Loucy (cell line): ENCODE data around the gene AHDC1.
"Not testable (repeated sequence)": the region's sequence is repeated elsewhere in the genome, so short reads cannot be mapped to it uniquely, and the experiment has no call there.

Experiments
- H2AFZ ChIP-seq: fragments of 200-600 bp; sonication (generic); 2 replicates; pipeline ENCODE4 v1.6.0; 2016; ENCODE audit warnings: antibody characterized with exemption, mild to moderate bottlenecking, low read length, moderate library complexity
- H3F3A ChIP-seq: fragments of 200-600 bp; 2 replicates; pipeline ENCODE4 v1.6.0; 2016; ENCODE audit warnings: antibody characterized with exemption, low read depth, mild to moderate bottlenecking
- H3K27me3 ChIP-seq: fragments of 200-600 bp; sonication (generic); 2 replicates; pipeline ENCODE4 v1.6.1; 2014; ENCODE audit warnings: low read length, mild to moderate bottlenecking; ENCODE audit not compliant: insufficient read depth, poor library complexity, severe bottlenecking
- H3K36me3 ChIP-seq: fragments of 200-600 bp; sonication (generic); 2 replicates; pipeline ENCODE4 v1.6.1; 2016; ENCODE audit warnings: low read length; ENCODE audit not compliant: insufficient read depth
- H3K4me1 ChIP-seq: fragments of 200-600 bp; sonication (generic); 2 replicates; pipeline ENCODE4 v1.5.1; 2014; ENCODE audit warnings: low read length, mild to moderate bottlenecking; ENCODE audit not compliant: insufficient read depth, poor library complexity, severe bottlenecking
- H3K4me2 ChIP-seq: fragments of 200-600 bp; sonication (generic); 2 replicates; pipeline ENCODE4 v1.6.0; 2014; ENCODE audit warnings: antibody characterized with exemption, low read length, low read depth, mild to moderate bottlenecking; ENCODE audit not compliant: poor library complexity, severe bottlenecking
- H3K4me3 ChIP-seq: fragments of 200-600 bp; sonication (generic); 2 replicates; pipeline ENCODE4 v1.5.1; 2014; ENCODE audit warnings: low read length, mild to moderate bottlenecking, mixed read lengths; ENCODE audit not compliant: poor library complexity, severe bottlenecking
- H3K79me2 ChIP-seq: fragments of 200-600 bp; sonication (generic); 2 replicates; pipeline ENCODE4 v1.6.1; 2014; ENCODE audit warnings: low read length; ENCODE audit not compliant: insufficient read depth
- H3K9ac ChIP-seq: fragments of 200-600 bp; sonication (generic); 2 replicates; pipeline ENCODE4 v1.6.0; 2014; ENCODE audit warnings: mild to moderate bottlenecking, low read depth, low read length, moderate library complexity; ENCODE audit not compliant: poor library complexity, severe bottlenecking
- H3K9me2 ChIP-seq: fragments of 200-600 bp; sonication (generic); replicated peaks from 2 replicates; pipeline ENCODE4 v1.6.1; 2016; ENCODE audit warnings: low read depth, low read length, mixed read lengths
- H3K9me3 ChIP-seq: fragments of 200-600 bp; sonication (generic); 2 replicates; pipeline ENCODE4 v1.6.1; 2014; ENCODE audit warnings: mild to moderate bottlenecking, antibody characterized with exemption, low read length, low read depth; ENCODE audit not compliant: insufficient read depth
- H4K20me1 ChIP-seq: fragments of 200-600 bp; sonication (generic); 2 replicates; pipeline ENCODE4 v1.6.0; 2014; ENCODE audit warnings: antibody characterized with exemption, low read length, mild to moderate bottlenecking; ENCODE audit not compliant: insufficient read depth, poor library complexity, severe bottlenecking
- CTCF ChIP-seq: fragments of 200-600 bp; sonication (generic); conservative IDR thresholded peaks from 2 replicates; pipeline ENCODE4 v1.5.1; 2014; ENCODE audit warnings: mild to moderate bottlenecking, antibody characterized with exemption, low read length
- EZH2phosphoT487 ChIP-seq: fragments of 200-600 bp; IDR thresholded peaks from 2 replicates; pipeline ENCODE4 v1.6.1; 2018; ENCODE audit warnings: antibody characterized with exemption, mild to moderate bottlenecking, moderate library complexity, borderline replicate concordance

AHDC1 gene

GRCh38 chr1:27504588-27505419 lies 99.1 kb downstream of the AHDC1 start:
- Histone ChIP-seq H3F3A (no peaks in the 10 kb centered on the region), H3K9me2 (no peaks in the 10 kb centered on the region), H3K9ac (no peak overlapping the region), H3K79me2 (no peaks in the 10 kb centered on the region), H4K20me1 (no peaks in the 10 kb centered on the region), H3K36me3 (no peaks in the 10 kb centered on the region), H3K4me3 (no peak overlapping the region), H3K4me2 (no peak overlapping the region), H3K9me3 (no peaks in the 10 kb centered on the region), H3K27me3 (no peaks in the 10 kb centered on the region), H2AFZ (no peak overlapping the region), H3K4me1 (peaks cover 4% of the 10 kb centered on the region)
- no peak for TF ChIP-seq EZH2phosphoT487
- TF ChIP-seq CTCF: no peak

- Histone ChIP-seq H3K27me3 (no peaks in the 10 kb centered on the region), H2AFZ (no peak overlapping the region), H3K9ac (no peak overlapping the region), H3K79me2 (no peaks in the 10 kb centered on the region), H3F3A (no peaks in the 10 kb centered on the region), H3K4me3 (no peak overlapping the region), H3K9me3 (no peaks in the 10 kb centered on the region), H3K9me2 (no peaks in the 10 kb centered on the region), H3K4me1 (peaks cover 4% of the 10 kb centered on the region), H3K36me3 (no peaks in the 10 kb centered on the region), H4K20me1 (no peaks in the 10 kb centered on the region), H3K4me2 (no peak overlapping the region)
- TF ChIP-seq CTCF: no peak
- no peak for TF ChIP-seq EZH2phosphoT487
Measured at GRCh38 chr1:27503844-27504587, 99.9 kb downstream of the AHDC1 start.

GRCh38 chr1:27503033-27503432 lies 100.9 kb downstream of the AHDC1 start:
- Histone ChIP-seq H3K27me3 (no peaks in the 10 kb centered on the region), H3K79me2 (no peaks in the 10 kb centered on the region), H2AFZ (no peak overlapping the region), H3K9me3 (no peaks in the 10 kb centered on the region), H3K9me2 (no peaks in the 10 kb centered on the region), H3K9ac (no peak overlapping the region), H3K4me3 (no peak overlapping the region), H3K36me3 (no peaks in the 10 kb centered on the region), H4K20me1 (no peaks in the 10 kb centered on the region), H3K4me2 (no peak overlapping the region), H3K4me1 (no peaks in the 10 kb centered on the region), H3F3A (no peaks in the 10 kb centered on the region)
- TF ChIP-seq EZH2phosphoT487 (no peak), CTCF (no peak)

GRCh38 chr1:27501159-27501558 lies 102.8 kb downstream of the AHDC1 start:
- H4K20me1 ChIP-seq, H3K4me1 ChIP-seq, H3K4me3 ChIP-seq, H3K4me2 ChIP-seq, H3K9me2 ChIP-seq, H3F3A ChIP-seq, H3K79me2 ChIP-seq, H3K36me3 ChIP-seq, H3K9ac ChIP-seq, H3K27me3 ChIP-seq, H2AFZ ChIP-seq, H3K9me3 ChIP-seq: not testable (repeated sequence)
